Loucy (cell line): ENCODE measurements around the gene SLC12A5.
"Not testable (repeated sequence)": the region's sequence is repeated elsewhere in the genome, so short reads cannot be mapped to it uniquely, and the experiment has no call there.

Experiments used
- H2AFZ ChIP-seq: fragments of 200-600 bp; sonication (generic); 2 replicates; pipeline ENCODE4 v1.6.0; 2016; ENCODE audit warnings: antibody characterized with exemption, mild to moderate bottlenecking, low read length, moderate library complexity
- H3F3A ChIP-seq: fragments of 200-600 bp; 2 replicates; pipeline ENCODE4 v1.6.0; 2016; ENCODE audit warnings: antibody characterized with exemption, low read depth, mild to moderate bottlenecking
- H3K27me3 ChIP-seq: fragments of 200-600 bp; sonication (generic); 2 replicates; pipeline ENCODE4 v1.6.1; 2014; ENCODE audit warnings: low read length, mild to moderate bottlenecking; ENCODE audit not compliant: insufficient read depth, poor library complexity, severe bottlenecking
- H3K36me3 ChIP-seq: fragments of 200-600 bp; sonication (generic); 2 replicates; pipeline ENCODE4 v1.6.1; 2016; ENCODE audit warnings: low read length; ENCODE audit not compliant: insufficient read depth
- H3K4me1 ChIP-seq: fragments of 200-600 bp; sonication (generic); 2 replicates; pipeline ENCODE4 v1.5.1; 2014; ENCODE audit warnings: low read length, mild to moderate bottlenecking; ENCODE audit not compliant: insufficient read depth, poor library complexity, severe bottlenecking
- H3K4me2 ChIP-seq: fragments of 200-600 bp; sonication (generic); 2 replicates; pipeline ENCODE4 v1.6.0; 2014; ENCODE audit warnings: antibody characterized with exemption, low read length, low read depth, mild to moderate bottlenecking; ENCODE audit not compliant: poor library complexity, severe bottlenecking
- H3K4me3 ChIP-seq: fragments of 200-600 bp; sonication (generic); 2 replicates; pipeline ENCODE4 v1.5.1; 2014; ENCODE audit warnings: low read length, mild to moderate bottlenecking, mixed read lengths; ENCODE audit not compliant: poor library complexity, severe bottlenecking
- H3K79me2 ChIP-seq: fragments of 200-600 bp; sonication (generic); 2 replicates; pipeline ENCODE4 v1.6.1; 2014; ENCODE audit warnings: low read length; ENCODE audit not compliant: insufficient read depth
- H3K9ac ChIP-seq: fragments of 200-600 bp; sonication (generic); 2 replicates; pipeline ENCODE4 v1.6.0; 2014; ENCODE audit warnings: mild to moderate bottlenecking, low read depth, low read length, moderate library complexity; ENCODE audit not compliant: poor library complexity, severe bottlenecking
- H3K9me2 ChIP-seq: fragments of 200-600 bp; sonication (generic); replicated peaks from 2 replicates; pipeline ENCODE4 v1.6.1; 2016; ENCODE audit warnings: low read depth, low read length, mixed read lengths
- H3K9me3 ChIP-seq: fragments of 200-600 bp; sonication (generic); 2 replicates; pipeline ENCODE4 v1.6.1; 2014; ENCODE audit warnings: mild to moderate bottlenecking, antibody characterized with exemption, low read length, low read depth; ENCODE audit not compliant: insufficient read depth
- H4K20me1 ChIP-seq: fragments of 200-600 bp; sonication (generic); 2 replicates; pipeline ENCODE4 v1.6.0; 2014; ENCODE audit warnings: antibody characterized with exemption, low read length, mild to moderate bottlenecking; ENCODE audit not compliant: insufficient read depth, poor library complexity, severe bottlenecking
- EZH2phosphoT487 ChIP-seq: fragments of 200-600 bp; IDR thresholded peaks from 2 replicates; pipeline ENCODE4 v1.6.1; 2018; ENCODE audit warnings: antibody characterized with exemption, mild to moderate bottlenecking, moderate library complexity, borderline replicate concordance
- TF ChIP-seq, protein P1 (sequence below): fragments of 200-600 bp; sonication (generic); conservative IDR thresholded peaks from 2 replicates; pipeline ENCODE4 v1.5.1; 2014; ENCODE audit warnings: mild to moderate bottlenecking, antibody characterized with exemption, low read length

The SLC12A5 gene

DNA sequence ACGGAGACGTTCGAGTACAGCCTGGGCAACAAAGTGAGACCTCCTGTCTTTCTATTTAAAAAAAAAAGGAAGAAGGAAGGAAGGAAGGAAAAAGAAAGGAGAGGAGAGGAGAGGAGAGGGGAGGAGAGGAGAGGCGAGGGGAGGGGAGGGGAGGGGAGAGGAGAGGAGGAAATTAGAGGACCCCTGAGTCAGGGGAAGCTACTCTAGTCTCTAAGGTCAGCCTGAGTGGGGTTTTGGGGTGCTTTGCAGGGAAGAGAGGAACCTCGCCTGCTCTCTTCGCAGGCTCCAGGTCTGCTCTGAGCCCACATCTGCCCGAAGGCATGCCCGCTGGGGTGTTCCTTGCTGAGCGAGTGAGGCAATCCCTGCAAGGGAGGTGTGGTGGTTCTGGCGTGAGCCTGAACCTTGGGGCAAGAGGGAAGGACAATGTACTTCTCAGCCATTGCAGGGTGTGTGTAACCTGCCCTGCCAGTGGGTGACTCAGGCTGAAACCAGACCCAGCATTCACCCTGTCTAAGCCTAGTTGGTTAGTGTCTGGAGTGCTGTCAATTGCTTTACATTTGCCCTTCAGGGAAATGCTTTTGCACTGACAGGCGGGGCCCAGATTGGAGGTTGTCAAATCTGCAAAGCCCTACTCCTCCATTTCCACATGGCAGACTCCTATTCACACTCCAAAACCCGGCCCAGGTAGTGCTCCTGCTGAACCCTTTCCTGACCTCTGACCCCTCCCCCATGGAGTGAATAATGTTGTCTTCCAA is 35.6 kb upstream of the SLC12A5 start:
- Histone ChIP-seq H3F3A (no peaks in the 10 kb centered on the region), H3K4me2 (no peak overlapping the region), H3K27me3 (no peaks in the 10 kb centered on the region), H3K4me1 (peaks cover 18% of the 10 kb centered on the region), H3K9ac (no peak overlapping the region), H2AFZ (no peak overlapping the region), H4K20me1 (no peaks in the 10 kb centered on the region), H3K79me2 (no peaks in the 10 kb centered on the region), H3K9me3 (no peaks in the 10 kb centered on the region), H3K9me2 (no peaks in the 10 kb centered on the region), H3K4me3 (no peak overlapping the region), H3K36me3 (no peaks in the 10 kb centered on the region)
- no peak for TF ChIP-seq EZH2phosphoT487
- TF ChIP-seq, protein P1, sequence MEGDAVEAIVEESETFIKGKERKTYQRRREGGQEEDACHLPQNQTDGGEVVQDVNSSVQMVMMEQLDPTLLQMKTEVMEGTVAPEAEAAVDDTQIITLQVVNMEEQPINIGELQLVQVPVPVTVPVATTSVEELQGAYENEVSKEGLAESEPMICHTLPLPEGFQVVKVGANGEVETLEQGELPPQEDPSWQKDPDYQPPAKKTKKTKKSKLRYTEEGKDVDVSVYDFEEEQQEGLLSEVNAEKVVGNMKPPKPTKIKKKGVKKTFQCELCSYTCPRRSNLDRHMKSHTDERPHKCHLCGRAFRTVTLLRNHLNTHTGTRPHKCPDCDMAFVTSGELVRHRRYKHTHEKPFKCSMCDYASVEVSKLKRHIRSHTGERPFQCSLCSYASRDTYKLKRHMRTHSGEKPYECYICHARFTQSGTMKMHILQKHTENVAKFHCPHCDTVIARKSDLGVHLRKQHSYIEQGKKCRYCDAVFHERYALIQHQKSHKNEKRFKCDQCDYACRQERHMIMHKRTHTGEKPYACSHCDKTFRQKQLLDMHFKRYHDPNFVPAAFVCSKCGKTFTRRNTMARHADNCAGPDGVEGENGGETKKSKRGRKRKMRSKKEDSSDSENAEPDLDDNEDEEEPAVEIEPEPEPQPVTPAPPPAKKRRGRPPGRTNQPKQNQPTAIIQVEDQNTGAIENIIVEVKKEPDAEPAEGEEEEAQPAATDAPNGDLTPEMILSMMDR, result no peak

DNA sequence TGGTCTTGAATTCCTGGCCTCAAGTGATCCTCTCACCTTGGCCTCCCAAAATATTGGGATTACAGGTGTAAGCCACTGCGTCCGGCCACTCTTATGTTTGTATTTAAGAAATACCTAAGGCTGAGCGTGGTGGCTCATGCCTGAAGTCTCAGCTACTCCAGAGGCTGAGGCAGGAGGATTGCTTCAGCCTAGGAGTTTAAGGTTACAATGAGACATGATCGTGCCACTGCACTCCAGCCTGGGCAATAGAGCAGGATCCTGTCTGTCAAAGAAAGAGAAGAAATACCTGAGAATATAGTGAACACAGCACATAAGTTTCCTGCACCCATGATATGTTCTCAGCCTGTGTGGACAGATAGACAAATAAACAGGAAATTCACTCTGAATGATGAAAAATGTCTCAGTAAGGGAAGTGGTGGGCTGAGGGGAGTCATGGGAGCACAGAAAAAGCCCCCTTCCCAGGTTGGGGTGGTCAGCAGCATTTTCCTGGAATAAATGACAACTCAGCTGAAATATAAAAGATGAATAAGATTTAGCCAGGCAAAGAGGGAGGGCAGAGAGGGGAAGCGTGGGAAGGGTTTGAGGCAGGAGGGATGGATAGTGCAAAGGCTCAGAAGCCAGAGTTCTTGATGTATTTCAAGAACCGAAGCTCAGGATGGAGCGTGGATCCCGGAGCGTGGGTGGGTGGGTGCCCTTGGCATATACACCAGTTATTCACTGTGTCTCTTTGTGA is 34.1 kb upstream of the SLC12A5 start:
- Histone ChIP-seq H3K9me3 (no peaks in the 10 kb centered on the region), H3K27me3 (no peaks in the 10 kb centered on the region), H3K4me2 (no peak overlapping the region), H3K36me3 (no peaks in the 10 kb centered on the region), H2AFZ (no peak overlapping the region), H3F3A (no peaks in the 10 kb centered on the region), H4K20me1 (no peaks in the 10 kb centered on the region), H3K9ac (no peak overlapping the region), H3K4me1 (peaks cover 29% of the 10 kb centered on the region), H3K9me2 (no peaks in the 10 kb centered on the region), H3K79me2 (no peaks in the 10 kb centered on the region), H3K4me3 (no peak overlapping the region)
- TF ChIP-seq, protein P1, result no peak
- no peak for TF ChIP-seq EZH2phosphoT487

DNA sequence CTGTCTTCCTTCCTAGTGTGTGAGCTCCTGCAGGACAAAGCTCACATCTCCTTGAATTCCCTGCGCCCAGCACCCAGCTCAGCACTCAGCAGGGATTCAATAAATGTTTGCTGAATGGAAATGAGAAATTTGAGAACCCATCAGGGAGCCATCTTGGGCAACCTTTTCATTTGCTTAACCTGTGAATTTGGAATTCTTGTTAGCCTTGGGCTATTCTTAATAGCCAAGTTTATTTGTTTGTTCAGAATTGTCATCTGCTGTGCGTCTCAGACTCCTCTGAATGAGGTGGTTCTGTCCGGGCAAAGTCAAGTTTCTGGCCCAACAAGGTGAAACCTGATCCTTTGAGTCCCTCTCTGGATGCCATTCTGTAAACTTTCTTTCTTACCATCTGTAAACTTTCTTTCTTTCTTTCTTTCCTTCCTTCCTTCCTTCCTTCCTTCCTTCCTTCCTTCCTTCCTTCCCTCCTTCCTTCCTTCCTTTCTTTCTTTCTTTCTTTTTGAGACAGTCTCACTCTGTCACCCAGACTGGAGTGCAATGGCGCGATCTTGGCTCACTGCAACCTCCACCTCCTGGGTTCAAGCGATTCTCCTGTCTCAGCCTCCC is 33.4 kb upstream of the SLC12A5 start:
- not testable (repeated sequence) for H3K9me2 ChIP-seq, H3K79me2 ChIP-seq, H3K9ac ChIP-seq, H3K4me3 ChIP-seq, H3F3A ChIP-seq, H3K9me3 ChIP-seq, H3K36me3 ChIP-seq, H3K27me3 ChIP-seq, H3K4me2 ChIP-seq, H4K20me1 ChIP-seq, H2AFZ ChIP-seq
- H3K4me1 ChIP-seq, result peaks cover 35% of the 10 kb centered on the region
